ENCODE measurements around the gene IYD.
"Not testable (repeated sequence)": the region's sequence is repeated elsewhere in the genome, so short reads cannot be mapped to it uniquely, and the experiment has no call there.

Gene IYD

DNA sequence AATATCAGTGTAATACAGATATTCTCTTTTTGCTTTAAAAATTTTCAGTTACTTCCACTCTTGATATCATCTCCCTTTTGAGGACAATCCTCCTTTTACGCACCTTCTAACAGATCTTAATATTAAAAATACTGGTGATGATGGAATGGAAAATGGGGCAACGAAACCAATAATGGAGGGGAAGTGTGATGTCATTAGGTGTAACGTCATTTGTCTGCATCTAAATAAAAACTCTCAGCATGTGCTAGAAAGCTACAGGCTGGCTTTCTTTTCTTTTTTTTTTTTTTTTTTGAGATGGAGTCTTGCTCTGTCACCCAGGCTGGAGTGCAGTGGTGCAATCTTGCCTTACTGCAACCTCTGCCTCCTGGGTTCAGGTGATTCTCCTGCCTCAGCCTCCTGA lies 66.5 kb downstream of the IYD start:
- no peak for DNase-seq (ENCODE audit: low spot score)

DNA sequence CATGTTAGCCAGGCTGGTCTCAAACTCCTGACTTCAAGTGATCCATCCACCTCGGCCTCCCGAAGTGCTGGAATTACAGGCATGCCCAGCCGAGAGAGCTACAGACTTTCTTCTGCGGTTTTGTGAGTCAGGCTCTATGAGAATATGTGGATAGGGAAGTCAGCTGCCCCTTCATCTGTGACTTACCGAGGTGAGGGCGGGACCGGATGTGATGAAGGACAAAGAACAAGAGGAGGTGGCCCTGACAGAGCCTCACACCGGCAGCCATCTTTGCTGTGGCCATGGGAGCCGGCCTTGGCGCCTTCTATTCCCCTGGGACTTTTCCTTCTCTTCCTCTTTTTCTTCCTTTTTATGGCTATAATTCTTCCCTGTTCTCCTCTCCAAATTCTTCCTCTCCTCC lies 67.0 kb downstream of the IYD start:
- DNase-seq (ENCODE audit: low spot score) = no peak

DNA sequence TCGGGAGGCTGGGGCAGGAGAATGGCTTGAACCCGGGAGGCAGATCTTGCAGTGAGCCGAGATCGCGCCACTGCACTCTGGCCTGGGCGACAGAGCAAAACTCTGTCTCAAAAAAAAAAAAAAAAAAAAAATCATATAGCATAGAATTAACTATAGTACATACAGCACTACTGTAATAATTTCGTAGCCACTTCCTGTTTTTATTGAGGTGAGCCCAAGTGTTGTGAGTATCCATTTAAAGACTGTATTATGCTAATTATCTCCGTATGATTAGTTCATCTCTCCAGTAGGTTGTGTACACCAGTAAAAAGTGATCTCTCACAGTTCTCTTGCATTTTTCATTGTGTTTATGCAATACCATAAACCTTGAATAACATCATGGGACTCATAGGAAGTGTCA lies 70.6 kb downstream of the IYD start:
- peak; percentile 6 for DNase-seq (ENCODE audit: low spot score)

DNA sequence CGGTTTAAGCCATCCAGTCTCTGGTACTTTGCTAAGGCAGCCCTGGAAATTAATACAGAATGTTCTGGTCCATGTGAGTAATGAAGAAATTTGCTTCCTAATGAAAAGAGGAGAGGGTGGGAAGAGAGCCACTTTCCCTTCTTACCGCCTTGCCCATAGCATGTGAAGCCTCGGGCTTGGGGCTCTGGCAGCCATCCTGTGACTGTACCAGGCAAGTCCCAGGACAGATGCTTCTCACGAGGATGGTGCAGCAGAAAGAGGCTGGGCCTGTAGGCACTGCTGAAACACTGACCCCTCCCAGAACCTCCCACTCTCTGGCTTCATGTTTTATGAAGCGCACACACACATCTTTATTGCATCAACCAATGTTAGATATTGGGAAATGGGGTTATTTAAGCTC lies 74.8 kb downstream of the IYD start:
- DNase-seq (ENCODE audit: low spot score) = no peak

DNA sequence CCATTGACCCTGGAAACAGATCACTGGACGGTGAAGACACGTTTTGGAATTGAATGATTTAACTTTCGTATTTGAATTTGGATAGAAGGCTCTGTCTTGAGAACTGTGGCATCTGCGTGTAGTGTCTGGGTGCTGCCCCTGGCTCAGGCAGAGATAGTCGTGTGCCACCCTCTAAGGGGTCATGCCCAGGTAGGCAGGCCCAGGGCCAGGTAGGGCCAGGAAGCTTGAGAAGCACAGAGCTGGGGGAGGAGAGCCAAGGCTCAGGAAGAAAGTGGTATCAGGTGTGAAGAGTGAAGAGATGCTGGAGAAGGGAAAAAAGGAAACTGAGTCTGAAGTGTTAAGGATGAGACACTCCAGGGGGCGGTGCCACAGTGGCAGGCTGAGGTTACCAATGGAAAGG lies 75.5 kb downstream of the IYD start:
- no peak for DNase-seq (ENCODE audit: low spot score)

DNA sequence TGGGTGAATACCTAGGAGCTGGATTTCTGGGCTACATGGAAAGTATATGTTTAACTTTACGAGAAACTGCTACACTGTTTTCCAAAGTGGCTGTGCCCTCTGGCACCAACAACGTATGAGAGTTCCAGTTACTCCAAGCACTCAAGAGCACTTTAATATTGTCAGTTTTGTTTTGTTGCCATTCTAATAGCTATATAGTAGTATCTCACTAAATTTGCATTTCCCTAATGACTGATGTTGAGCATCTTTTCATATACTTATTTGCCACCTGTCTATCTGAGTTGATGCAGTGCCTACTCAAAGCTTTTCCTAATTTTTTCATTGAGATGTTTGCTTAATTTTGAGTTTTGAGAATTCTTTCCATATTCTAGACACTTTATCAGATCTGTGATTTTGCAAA lies 76.7 kb downstream of the IYD start:
- DNase-seq (ENCODE audit: low spot score) = no peak

DNA sequence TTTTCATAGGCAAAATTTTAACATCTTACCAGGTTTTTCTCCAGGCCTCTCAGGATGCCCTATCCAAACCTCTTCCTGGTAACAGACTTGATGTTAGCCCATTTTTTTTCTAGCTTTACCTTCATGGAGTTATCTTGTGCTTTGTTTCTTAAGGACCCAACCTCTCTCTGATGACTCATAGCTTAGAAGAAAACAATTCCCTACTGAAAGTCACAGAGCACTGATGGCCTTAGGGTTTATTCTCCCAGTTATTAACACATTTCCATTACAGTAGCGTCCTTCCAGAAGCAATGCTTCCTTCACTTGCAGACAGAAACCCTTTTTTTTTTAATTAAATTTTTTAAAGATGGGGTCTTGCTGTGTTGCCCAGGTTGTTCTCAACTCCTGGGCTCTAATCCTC lies 79.4 kb downstream of the IYD start:
- DNase-seq (ENCODE audit: low spot score) = no peak

DNA sequence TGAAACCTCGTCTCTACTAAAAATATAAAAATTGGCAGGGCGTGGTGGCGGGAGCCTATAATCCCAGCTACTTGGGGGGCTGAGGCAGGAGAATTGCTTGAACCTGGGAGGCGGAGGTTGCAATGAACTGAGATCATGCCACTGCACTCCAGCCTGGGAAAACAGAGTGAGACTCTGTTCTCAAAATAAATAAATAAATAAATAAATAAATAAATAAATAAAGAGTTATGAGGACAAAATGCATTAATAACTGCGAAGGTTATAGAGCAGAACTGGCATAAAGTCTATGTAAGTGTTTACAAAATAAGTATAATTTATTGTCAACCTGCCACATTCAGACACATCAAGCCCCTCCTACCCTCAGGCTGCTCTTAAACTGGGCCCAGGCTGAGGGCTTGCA lies 80.2 kb downstream of the IYD start:
- not testable (repeated sequence) for DNase-seq (ENCODE audit: low spot score)

DNA sequence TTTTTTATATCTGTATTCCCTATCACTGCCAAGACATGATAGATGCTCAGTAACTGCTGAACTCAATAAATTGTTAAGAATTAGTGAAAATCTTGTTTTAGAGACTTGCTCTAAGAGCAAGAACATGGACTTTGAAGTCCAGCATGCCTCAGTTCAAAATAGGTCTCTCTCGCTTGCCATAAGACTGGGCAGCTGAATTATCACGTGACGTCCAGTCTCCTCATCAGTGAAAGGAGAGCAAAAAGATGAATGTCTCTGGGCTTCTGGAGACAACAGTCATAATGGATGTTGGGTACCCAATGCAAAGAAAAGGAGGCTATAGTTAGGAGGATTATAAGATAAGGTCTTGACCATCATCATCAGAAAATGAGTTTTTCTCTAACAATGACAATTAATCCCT lies 82.1 kb downstream of the IYD start:
- no peak for DNase-seq (ENCODE audit: low spot score)

DNA sequence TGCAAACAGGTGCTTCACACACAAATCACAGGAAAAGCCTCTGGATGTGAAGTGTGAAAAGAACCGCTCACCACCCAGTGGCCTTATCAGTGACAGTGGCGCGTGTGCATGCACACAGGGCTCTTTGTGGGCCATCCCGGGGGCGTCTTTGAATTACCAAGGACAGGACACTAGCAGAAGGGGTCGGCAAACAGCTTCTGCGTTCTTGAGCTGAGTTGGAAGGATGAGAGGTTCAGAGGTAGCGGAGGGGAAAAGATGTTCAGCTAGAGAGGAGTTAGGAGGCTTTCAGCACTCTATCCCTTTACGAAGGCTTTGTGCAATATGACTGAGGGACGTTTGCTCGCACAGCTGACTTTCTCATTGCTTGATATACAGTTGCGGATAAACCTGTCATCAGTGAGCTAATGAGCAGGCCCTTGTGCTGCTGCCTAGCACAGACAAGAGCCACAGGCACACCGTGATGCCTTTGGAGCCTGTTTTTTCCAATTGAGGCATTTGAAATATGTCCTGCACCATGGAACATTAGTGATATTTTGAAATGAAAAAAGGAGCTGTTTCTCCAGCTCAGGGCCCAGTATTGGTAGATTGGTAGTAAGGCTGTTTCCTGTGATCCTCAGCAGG lies 83.1 kb downstream of the IYD start:
- DNase-seq (ENCODE audit: low spot score) = no peak

DNA sequence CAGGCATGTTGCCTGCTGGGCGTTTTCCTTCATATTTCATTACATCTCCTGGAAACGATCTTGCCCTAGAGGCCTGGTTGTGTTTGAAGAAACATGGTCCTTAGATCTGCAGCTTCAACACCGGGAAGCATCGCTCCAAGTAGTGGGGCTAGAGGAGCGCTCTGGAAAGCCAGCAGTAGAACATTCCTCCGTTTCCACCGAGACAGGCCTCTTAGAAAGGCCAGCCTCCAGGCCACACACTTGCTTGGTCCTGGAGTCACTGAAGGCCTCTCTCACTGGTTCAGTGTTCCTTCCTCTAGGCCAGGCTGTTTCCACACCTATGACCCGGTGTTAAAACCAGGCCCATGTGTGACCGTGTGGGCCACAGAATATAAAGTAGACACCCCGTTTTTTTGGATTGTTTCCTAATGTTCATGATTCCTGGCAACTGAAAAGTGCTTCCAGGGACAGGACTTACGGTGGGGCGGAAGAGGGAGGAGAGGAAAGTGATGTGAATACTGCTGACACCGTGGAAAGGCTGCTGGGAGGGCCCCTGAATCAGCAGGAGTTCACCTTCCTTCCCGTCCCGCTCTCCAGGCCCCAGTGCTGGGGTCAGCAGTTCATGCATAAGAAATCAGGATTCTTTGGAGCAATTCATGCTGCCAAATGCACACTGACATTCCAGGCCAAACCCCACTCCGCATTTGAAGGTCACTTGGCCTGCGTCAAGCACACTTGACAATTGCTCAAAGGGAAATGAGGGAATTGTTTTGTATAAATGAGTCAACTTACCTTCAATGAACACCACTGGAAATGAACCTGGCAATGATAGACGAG lies 83.8 kb downstream of the IYD start:
- no peak for DNase-seq (ENCODE audit: low spot score)

DNA sequence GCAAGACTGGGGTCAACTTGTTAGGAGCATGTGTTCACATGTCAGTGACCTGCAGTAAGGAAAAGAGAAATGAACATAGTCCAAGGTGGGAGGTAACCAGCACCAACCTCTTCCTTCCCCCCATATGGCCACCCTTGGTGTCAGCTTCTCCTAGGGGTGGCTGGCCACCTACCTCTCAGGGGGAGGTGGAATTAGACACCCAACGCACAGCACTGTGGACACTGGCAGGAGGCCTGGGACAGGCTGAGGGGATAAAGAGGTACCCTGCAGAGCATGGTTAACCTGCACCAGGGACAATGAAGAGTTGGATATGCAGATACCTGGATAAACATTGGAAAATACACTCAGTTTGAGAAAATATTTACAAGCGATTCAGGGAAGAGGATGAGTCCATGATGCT lies 84.5 kb downstream of the IYD start:
- DNase-seq (ENCODE audit: low spot score) = no peak

All from NAMALWA (cell line).